ENCODE measurements around the gene PARVA. TPM values are rescaled to one million over a fixed set of nuclear protein-coding genes. Genes with fewer than 3 reads are reported as not detected.
"Not testable (repeated sequence)": the region's sequence is repeated elsewhere in the genome, so short reads cannot be mapped to it uniquely, and the experiment has no call there.

PARVA gene
- total and polyA plus RNA-seq, 3 donors from 2014 or later, result 18.7 to 23.7 (median 23.6) TPM

DNA sequence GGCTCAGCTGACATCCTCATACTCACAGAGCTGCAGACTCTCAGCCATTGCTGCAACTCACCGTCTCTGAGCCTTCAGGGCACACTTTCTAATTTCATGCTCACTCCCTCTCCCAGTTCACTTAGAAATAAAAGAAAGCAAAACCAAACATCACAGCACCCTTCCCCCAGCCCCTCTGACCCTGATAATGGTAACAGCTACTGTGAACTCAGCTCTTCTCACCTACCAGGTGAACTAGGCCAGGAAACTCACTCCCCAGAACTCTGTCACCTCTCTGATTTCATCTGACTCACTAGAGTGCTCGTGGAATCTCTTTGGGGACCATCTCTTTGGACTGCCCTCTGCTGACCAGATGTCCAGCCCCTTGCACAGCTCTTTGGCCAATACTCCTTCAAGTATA is 14.5 kb upstream of the PARVA start:
- intact Hi-C loops (cut with DNase I; ENCODE audit: low total_unique reads), result no loop called here
- WGBS, 2 donors, result 45 to 80% methylated on average over 2 of the region's 2 CpGs
- H3K27me3 ChIP-seq, result no peaks in the 10 kb centered on the region
- H3K4me3 ChIP-seq, result no peak overlapping the region
- H3K4me1 ChIP-seq, result no peaks in the 10 kb centered on the region
- no peaks in the 10 kb centered on the region for H3K9me3 ChIP-seq
- no peak for DNase-seq
- H3K27ac ChIP-seq, result no peak overlapping the region
- H3K36me3 ChIP-seq (ENCODE audit: low read depth, missing control alignments), result no peaks in the 10 kb centered on the region
- no peak for TF ChIP-seq POLR2A (IDR thresholded peaks at IDR 0.05)
- TF ChIP-seq, protein P1, sequence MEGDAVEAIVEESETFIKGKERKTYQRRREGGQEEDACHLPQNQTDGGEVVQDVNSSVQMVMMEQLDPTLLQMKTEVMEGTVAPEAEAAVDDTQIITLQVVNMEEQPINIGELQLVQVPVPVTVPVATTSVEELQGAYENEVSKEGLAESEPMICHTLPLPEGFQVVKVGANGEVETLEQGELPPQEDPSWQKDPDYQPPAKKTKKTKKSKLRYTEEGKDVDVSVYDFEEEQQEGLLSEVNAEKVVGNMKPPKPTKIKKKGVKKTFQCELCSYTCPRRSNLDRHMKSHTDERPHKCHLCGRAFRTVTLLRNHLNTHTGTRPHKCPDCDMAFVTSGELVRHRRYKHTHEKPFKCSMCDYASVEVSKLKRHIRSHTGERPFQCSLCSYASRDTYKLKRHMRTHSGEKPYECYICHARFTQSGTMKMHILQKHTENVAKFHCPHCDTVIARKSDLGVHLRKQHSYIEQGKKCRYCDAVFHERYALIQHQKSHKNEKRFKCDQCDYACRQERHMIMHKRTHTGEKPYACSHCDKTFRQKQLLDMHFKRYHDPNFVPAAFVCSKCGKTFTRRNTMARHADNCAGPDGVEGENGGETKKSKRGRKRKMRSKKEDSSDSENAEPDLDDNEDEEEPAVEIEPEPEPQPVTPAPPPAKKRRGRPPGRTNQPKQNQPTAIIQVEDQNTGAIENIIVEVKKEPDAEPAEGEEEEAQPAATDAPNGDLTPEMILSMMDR (IDR thresholded peaks at IDR 0.05), result no peak

DNA sequence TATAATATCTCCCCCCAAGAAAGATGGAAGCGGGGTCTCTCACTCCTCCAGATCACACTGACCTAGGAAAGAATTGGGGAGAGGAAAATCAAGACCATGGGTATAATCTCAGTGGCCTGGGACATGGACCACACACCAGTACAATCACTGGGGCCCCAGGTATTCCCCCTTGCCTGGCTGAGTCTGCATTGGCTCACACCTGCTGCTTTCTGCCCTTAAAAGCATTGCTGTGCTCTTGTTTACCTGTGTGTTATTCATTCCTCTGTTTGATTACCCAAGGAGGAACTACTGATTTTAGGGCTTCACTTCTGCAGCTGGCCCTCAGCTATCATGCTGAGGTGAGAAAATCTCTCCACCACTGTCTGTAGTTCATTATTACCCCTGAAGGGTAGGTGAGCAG is 14.0 kb upstream of the PARVA start:
- no peaks in the 10 kb centered on the region for H3K36me3 ChIP-seq (ENCODE audit: low read depth, missing control alignments)
- no peak overlapping the region for H3K4me3 ChIP-seq
- DNase-seq, result no peak
- TF ChIP-seq POLR2A (IDR thresholded peaks at IDR 0.05), result no peak
- TF ChIP-seq, protein P1 (IDR thresholded peaks at IDR 0.05), result no peak
- H3K27me3 ChIP-seq, result no peaks in the 10 kb centered on the region
- intact Hi-C loops (cut with DNase I; ENCODE audit: low total_unique reads), result no loop called here
- H3K4me1 ChIP-seq, result no peaks in the 10 kb centered on the region
- no peak overlapping the region for H3K27ac ChIP-seq
- 97 to 100% methylated on average over 1 of the region's 1 CpG for WGBS, 2 donors
- no peaks in the 10 kb centered on the region for H3K9me3 ChIP-seq

DNA sequence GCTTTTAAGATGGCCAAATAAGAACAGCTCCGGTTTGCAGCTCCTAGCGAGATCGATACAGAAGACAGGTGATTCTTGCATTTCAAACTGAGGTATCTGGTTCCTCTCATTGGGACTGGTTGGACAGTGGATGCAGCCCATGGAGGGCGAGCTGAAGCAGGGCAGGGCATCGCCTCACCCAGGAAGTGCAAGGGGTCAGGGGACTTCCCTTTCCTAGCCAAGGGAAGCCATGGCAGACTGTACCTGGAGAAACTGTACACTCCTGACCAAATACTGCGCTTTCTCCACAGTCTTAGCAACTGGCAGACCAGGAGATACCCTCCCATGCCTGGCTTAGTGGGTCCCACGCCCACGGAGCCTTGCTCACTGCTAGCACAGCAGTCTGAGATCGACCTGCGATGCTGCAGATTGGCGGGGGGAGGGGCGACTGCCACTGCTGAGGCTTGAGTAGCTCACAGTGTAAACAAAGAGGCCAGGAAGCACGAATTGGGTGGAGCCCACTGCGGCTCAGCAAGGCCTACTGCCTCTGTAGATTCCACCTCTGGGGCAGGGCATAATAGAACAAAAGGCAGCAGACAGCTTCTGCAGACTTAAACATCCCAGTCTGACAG is 11.3 kb upstream of the PARVA start:
- whole genome bisulfite sequencing, 2 donors, result 73 to 86% methylated on average over 9 to 14 of the region's 14 CpGs
- DNase-seq; intact Hi-C loops (cut with DNase I; ENCODE audit: low total_unique reads); H3K4me3 ChIP-seq; H3K27me3 ChIP-seq; H3K9me3 ChIP-seq; H3K36me3 ChIP-seq (ENCODE audit: low read depth, missing control alignments); H3K27ac ChIP-seq; H3K4me1 ChIP-seq: not testable (repeated sequence)

DNA sequence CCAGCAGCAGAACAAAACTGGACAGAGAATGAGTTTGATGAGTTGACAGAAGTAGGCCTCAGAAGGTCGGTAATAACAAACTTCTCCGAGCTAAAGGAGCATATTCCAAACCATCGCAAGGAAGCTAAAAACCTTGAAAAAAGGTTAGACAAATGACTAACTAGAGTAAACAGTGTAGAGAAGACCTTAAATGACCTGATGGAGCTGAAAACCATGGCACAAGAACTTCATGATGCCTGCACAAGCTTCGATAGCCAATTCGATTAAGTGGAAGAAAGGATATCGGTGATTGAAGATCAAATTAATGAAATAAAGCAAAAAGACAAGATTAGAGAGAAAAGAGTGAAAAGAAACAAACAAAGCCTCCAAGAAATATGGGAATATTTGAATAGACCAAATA is 10.3 kb upstream of the PARVA start:
- H3K27me3 ChIP-seq; H3K27ac ChIP-seq; DNase-seq; H3K4me3 ChIP-seq; H3K4me1 ChIP-seq; H3K9me3 ChIP-seq; intact Hi-C loops (cut with DNase I; ENCODE audit: low total_unique reads); H3K36me3 ChIP-seq (ENCODE audit: low read depth, missing control alignments): not testable (repeated sequence)
- WGBS, 2 donors, result 98 to 99% methylated on average over 6 of the region's 6 CpGs

DNA sequence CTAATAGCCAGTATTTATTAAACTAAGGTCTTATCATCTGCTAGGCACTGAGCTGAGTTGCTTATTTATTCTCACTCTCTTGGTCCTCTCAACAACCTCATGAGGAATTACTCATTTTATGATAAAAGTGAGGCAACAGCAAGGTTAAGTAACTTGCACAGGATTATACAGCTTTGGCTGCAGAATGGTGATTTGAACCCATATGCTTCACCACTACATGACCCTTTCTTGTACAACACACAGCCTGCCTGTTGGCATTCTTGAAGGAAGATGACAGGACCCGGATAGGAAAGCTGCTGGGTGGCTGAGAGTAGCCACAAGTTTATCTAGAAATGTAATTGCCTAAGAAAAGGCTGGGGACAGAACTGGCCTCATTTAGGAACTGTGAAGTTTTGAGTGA is 5.3 kb upstream of the PARVA start:
- Histone ChIP-seq H3K27me3 (no peaks in the 10 kb centered on the region), H3K27ac (no peak overlapping the region), H3K4me1 (peaks cover 10% of the 10 kb centered on the region), H3K4me3 (no peak overlapping the region), H3K9me3 (no peaks in the 10 kb centered on the region), H3K36me3 (ENCODE audit: low read depth, missing control alignments) (no peaks in the 10 kb centered on the region)
- DNase-seq, result no peak
- intact Hi-C loops (cut with DNase I; ENCODE audit: low total_unique reads), result no loop called here
- TF ChIP-seq, protein P1 (IDR thresholded peaks at IDR 0.05), result no peak
- TF ChIP-seq POLR2A (IDR thresholded peaks at IDR 0.05), result no peak
- 47 to 96% methylated on average over 1 of the region's 1 CpG for WGBS, 2 donors

DNA sequence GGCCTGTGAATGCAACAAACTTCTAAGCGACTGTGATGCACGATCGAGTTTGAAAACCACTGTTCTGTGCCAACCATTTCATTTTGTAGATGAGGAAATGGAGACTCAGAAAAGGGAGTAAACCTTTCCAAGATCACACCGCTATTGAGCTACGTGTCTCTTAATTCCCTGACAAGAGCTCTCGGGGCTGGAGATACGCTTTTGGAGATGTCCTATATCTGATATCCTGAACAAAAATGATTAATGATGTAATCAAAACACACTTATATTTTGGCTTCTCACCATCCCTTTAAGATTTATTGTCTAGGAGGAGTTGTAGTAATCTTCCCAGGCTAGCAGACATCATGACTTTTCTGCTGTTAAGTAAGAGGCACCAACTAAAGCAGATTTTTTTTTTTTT is 1.7 kb upstream of the PARVA start:
- H3K4me3 ChIP-seq, result no peak overlapping the region
- peaks cover 15% of the 10 kb centered on the region for H3K4me1 ChIP-seq
- no peak for DNase-seq
- TF ChIP-seq, protein P1 (IDR thresholded peaks at IDR 0.05), result no peak
- no peak for TF ChIP-seq POLR2A (IDR thresholded peaks at IDR 0.05)
- H3K27ac ChIP-seq, result peak overlapping the region in 1 of 2 donors; percentile 98
- intact Hi-C loops (cut with DNase I; ENCODE audit: low total_unique reads), result no loop called here
- WGBS, 2 donors, result 61 to 78% methylated on average over 7 of the region's 7 CpGs
- no peaks in the 10 kb centered on the region for H3K36me3 ChIP-seq (ENCODE audit: low read depth, missing control alignments)
- H3K9me3 ChIP-seq, result no peaks in the 10 kb centered on the region
- no peaks in the 10 kb centered on the region for H3K27me3 ChIP-seq
